A549 treated with Hydrocortisone at 1 μM for 4 hours (cell line): Measurements from ENCODE around the gene HLA-A. TPM values are rescaled to one million over a fixed set of nuclear protein-coding genes. Genes with fewer than 3 reads are reported as not detected.

Source experiments
- total RNA-seq: library from RNA; stranded (reverse); fragments of 200-300 nt; extraction: Qiagen RNA extraction; gene quantifications from 5 replicates; pipeline ENCODE4 v1.2.3, GENCODE V29; 2022

Gene HLA-A
- total RNA-seq: 127 to 153 TPM (median 136 TPM) in 5 replicates

DNA sequence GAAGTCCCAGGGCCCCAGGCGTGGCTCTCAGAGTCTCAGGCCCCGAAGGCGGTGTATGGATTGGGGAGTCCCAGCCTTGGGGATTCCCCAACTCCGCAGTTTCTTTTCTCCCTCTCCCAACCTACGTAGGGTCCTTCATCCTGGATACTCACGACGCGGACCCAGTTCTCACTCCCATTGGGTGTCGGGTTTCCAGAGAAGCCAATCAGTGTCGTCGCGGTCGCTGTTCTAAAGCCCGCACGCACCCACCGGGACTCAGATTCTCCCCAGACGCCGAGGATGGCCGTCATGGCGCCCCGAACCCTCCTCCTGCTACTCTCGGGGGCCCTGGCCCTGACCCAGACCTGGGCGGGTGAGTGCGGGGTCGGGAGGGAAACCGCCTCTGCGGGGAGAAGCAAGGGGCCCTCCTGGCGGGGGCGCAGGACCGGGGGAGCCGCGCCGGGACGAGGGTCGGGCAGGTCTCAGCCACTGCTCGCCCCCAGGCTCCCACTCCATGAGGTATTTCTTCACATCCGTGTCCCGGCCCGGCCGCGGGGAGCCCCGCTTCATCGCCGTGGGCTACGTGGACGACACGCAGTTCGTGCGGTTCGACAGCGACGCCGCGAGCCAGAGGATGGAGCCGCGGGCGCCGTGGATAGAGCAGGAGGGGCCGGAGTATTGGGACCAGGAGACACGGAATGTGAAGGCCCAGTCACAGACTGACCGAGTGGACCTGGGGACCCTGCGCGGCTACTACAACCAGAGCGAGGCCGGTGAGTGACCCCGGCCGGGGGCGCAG lies at the start of gene HLA-A:
Gene HLA-A, plus strand, starts transcription at position 258 of the 778 bp plus-strand sequence. Its CDS starts 22 bp downstream, at position 280.

Other genes with a start within 250 kb of the HLA-A start
- gene HLA-F, start 219.1 kb upstream of the HLA-A start, total RNA-seq: 3.6 to 4.4 TPM (median 4.2 TPM) in 5 replicates
- gene HLA-G, start 114.7 kb upstream of the HLA-A start, total RNA-seq: not detected in 5 replicates
- gene POLR1H, start 118.7 kb downstream of the HLA-A start, total RNA-seq: 28.8 to 35.3 TPM (median 34.0 TPM) in 5 replicates
- gene PPP1R11, start 124.7 kb downstream of the HLA-A start, total RNA-seq: 40.1 to 41.4 TPM (median 40.2 TPM) in 5 replicates
- 0.05 to 0.06 TPM (median 0.05 TPM) in 3 of 5 replicates, not detected in the others for gene RNF39, start 133.2 kb downstream of the HLA-A start, total RNA-seq
- 0.56 to 0.85 TPM (median 0.63 TPM) in 5 replicates for gene TRIM31, start 170.6 kb downstream of the HLA-A start, total RNA-seq
- gene TRIM40, start 193.6 kb downstream of the HLA-A start, total RNA-seq: not detected in 5 replicates
- gene TRIM10, start 218.7 kb downstream of the HLA-A start, total RNA-seq: not detected in 5 replicates
- gene TRIM15, start 221.0 kb downstream of the HLA-A start, total RNA-seq: not detected in 5 replicates